Stomach (tissue), 4 donors: ENCODE measurements around the gene CRISPLD2.

ENCODE experiments used
- EP300 ChIP-seq: sonication (generic); formaldehyde crosslinking; IDR thresholded peaks from one replicate; pipeline ENCODE4 v1.6.1; 2017; ENCODE audit warnings: antibody characterized with exemption
- POLR2A ChIP-seq, 4 donors: fragments of 450-650 bp; IDR thresholded peaks; one replicate each; pipeline ENCODE4 v1.6.1; 2016; ENCODE audit warnings: antibody characterized with exemption in 4 of 4, control low read depth in 2 of 4, mild to moderate bottlenecking in 1 of 4, moderate library complexity in 1 of 4
- POLR2AphosphoS5 ChIP-seq, 3 donors: sonication (generic); formaldehyde crosslinking; IDR thresholded peaks; one replicate each; pipeline ENCODE4 v1.6.1; 2016; ENCODE audit warnings: antibody characterized with exemption in 3 of 3
- TF ChIP-seq, protein P1 (sequence below), 7 experiments: fragments of 450-650 bp in 4 of 7; fragments of 200-600 bp in 3 of 7; sonication (generic) in 3 of 7; IDR thresholded peaks; one replicate each; pipeline ENCODE4 v1.5.1; 2016 to 2019; ENCODE audit warnings: antibody characterized with exemption in 7 of 7, control low read depth in 2 of 7, mild to moderate bottlenecking in 1 of 7

GRCh38 chr16:84916178-84916577, 96.4 kb downstream of the CRISPLD2 start:
- TF ChIP-seq, protein P1, sequence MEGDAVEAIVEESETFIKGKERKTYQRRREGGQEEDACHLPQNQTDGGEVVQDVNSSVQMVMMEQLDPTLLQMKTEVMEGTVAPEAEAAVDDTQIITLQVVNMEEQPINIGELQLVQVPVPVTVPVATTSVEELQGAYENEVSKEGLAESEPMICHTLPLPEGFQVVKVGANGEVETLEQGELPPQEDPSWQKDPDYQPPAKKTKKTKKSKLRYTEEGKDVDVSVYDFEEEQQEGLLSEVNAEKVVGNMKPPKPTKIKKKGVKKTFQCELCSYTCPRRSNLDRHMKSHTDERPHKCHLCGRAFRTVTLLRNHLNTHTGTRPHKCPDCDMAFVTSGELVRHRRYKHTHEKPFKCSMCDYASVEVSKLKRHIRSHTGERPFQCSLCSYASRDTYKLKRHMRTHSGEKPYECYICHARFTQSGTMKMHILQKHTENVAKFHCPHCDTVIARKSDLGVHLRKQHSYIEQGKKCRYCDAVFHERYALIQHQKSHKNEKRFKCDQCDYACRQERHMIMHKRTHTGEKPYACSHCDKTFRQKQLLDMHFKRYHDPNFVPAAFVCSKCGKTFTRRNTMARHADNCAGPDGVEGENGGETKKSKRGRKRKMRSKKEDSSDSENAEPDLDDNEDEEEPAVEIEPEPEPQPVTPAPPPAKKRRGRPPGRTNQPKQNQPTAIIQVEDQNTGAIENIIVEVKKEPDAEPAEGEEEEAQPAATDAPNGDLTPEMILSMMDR (IDR thresholded peaks at IDR 0.05) = no peak
- no peak for TF ChIP-seq POLR2A (IDR thresholded peaks at IDR 0.05)
- TF ChIP-seq EP300 = no peak
- no peak for TF ChIP-seq POLR2AphosphoS5 (IDR thresholded peaks at IDR 0.05)
